ENCODE results near the gene GMPPA.

GMPPA gene

GRCh38 chr2:219502618-219503017 lies 3.9 kb downstream of the GMPPA start:
- DNase-seq (ENCODE audit: low read depth in 1 of 2, low spot score in 1 of 2) = no peak

- no peak for DNase-seq (ENCODE audit: low read depth in 1 of 2, low spot score in 1 of 2)
Measured at GRCh38 chr2:219505585-219505984, 6.9 kb downstream of the GMPPA start.

GRCh38 chr2:219506153-219506801 lies 7.6 kb downstream of the GMPPA start:
- DNase-seq (ENCODE audit: low read depth in 1 of 2, low spot score in 1 of 2) = no peak

GRCh38 chr2:219506802-219507526 lies 8.3 kb downstream of the GMPPA start:
- DNase-seq (ENCODE audit: low read depth in 1 of 2, low spot score in 1 of 2) = no peak

GRCh38 chr2:219507581-219508443 lies 9.1 kb downstream of the GMPPA start:
- no peak for DNase-seq (ENCODE audit: low read depth in 1 of 2, low spot score in 1 of 2)

- no peak for DNase-seq (ENCODE audit: low read depth in 1 of 2, low spot score in 1 of 2)
Measured at GRCh38 chr2:219508444-219508734, 9.7 kb downstream of the GMPPA start.

- no peak for DNase-seq (ENCODE audit: low read depth in 1 of 2, low spot score in 1 of 2)
Measured at GRCh38 chr2:219508971-219509779, 10.5 kb downstream of the GMPPA start.

- peak in 1 of 2 donors; percentile 19 for DNase-seq (ENCODE audit: low read depth in 1 of 2, low spot score in 1 of 2)
Measured at GRCh38 chr2:219509780-219510511, 11.3 kb downstream of the GMPPA start.

- DNase-seq (ENCODE audit: low read depth in 1 of 2, low spot score in 1 of 2) = no peak
Measured at GRCh38 chr2:219510512-219511135, 11.9 kb downstream of the GMPPA start.

GRCh38 chr2:219511547-219512325 lies 13.0 kb downstream of the GMPPA start:
- DNase-seq (ENCODE audit: low read depth in 1 of 2, low spot score in 1 of 2) = no peak

- no peak for DNase-seq (ENCODE audit: low read depth in 1 of 2, low spot score in 1 of 2)
Measured at GRCh38 chr2:219512524-219513216, 14.0 kb downstream of the GMPPA start.

GRCh38 chr2:219513787-219514186 lies 15.1 kb downstream of the GMPPA start:
- DNase-seq (ENCODE audit: low read depth in 1 of 2, low spot score in 1 of 2) = no peak

- DNase-seq (ENCODE audit: low read depth in 1 of 2, low spot score in 1 of 2) = no peak
Measured at GRCh38 chr2:219514196-219514761, 15.6 kb downstream of the GMPPA start, which contains the start of gene ASIC4. Gene ASIC4, plus strand, starts transcription at chr2:219514482. Its CDS starts 243 bp downstream, at chr2:219514725.

GRCh38 chr2:219514836-219515235 lies 16.1 kb downstream of the GMPPA start:
- no peak for DNase-seq (ENCODE audit: low read depth in 1 of 2, low spot score in 1 of 2)

GRCh38 chr2:219515874-219516629 lies 17.4 kb downstream of the GMPPA start:
- DNase-seq (ENCODE audit: low read depth in 1 of 2, low spot score in 1 of 2) = no peak

- no peak for DNase-seq (ENCODE audit: low read depth in 1 of 2, low spot score in 1 of 2)
Measured at GRCh38 chr2:219516888-219517287, 18.2 kb downstream of the GMPPA start.

- no peak for DNase-seq (ENCODE audit: low read depth in 1 of 2, low spot score in 1 of 2)
Measured at GRCh38 chr2:219517954-219518778, 19.5 kb downstream of the GMPPA start.
